HK-2 (cell line): ENCODE data around the gene OPN1MW.
"Not testable (repeated sequence)": the region's sequence is repeated elsewhere in the genome, so short reads cannot be mapped to it uniquely, and the experiment has no call there.

Source experiments
- DNase-seq: peaks from one replicate; pipeline ENCODE4 v3.0.0-alpha.2; 2018; ENCODE audit not compliant: unreplicated experiment

The OPN1MW gene

DNA sequence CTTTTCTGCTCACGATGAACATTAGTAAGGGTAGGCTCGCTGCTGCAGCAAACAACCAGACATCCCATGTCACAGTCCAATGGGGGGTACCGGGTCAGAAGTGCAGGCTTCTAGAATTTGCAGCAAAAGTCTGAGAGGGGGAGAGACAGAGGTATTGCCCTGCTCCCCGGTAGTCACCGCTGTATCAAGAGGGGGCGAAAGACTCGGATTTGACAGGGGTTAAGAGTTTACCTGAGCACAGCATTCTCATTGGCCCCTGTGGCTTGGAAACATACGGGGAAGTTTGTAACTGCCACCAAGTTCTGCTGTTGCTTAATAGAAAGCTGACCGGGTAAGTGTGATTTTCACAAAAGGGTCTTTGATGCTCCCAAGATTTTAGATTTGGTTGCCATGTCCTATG, 28.7 kb downstream of the OPN1MW start:
- DNase-seq, result not testable (repeated sequence)

- DNase-seq, result not testable (repeated sequence)
These were observed 29.1 kb downstream of the OPN1MW start for GRCh38 chrX:154211499-154211898.

GRCh38 chrX:154219456-154219855, 37.1 kb downstream of the OPN1MW start, which contains the start of gene OPN1MW2:
TSS of gene OPN1MW2 (plus strand) at chrX:154219756. CDS start at chrX:154219816, 60 bp downstream.
- DNase-seq, result not testable (repeated sequence)

- DNase-seq, result not testable (repeated sequence)
These were observed 42.9 kb downstream of the OPN1MW start for GRCh38 chrX:154225292-154225691.

- not testable (repeated sequence) for DNase-seq
These were observed 44.3 kb downstream of the OPN1MW start for GRCh38 chrX:154226706-154227105.

- DNase-seq, result not testable (repeated sequence)
These were observed 49.0 kb downstream of the OPN1MW start for GRCh38 chrX:154231443-154231842.

DNA sequence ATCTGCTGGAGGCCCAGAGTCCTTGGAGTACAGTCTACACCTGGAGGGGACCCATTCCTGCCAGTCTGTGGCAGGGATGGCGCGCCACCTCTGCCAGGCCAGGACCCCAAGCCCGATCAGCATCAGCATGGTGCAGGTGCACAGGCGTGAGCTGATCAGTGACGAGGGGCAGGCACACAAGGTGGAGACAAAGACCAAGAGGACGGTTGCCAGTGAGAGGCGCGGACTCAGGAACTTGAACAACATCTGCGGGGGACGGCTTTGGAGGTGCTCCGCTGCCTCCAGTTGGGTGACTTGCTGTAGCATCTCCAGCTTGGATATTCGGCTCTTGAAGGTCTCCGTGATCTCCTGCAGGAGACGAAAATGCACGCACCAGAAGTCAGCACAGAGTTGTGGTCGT, 51.2 kb downstream of the OPN1MW start:
- DNase-seq, result not testable (repeated sequence)

DNA sequence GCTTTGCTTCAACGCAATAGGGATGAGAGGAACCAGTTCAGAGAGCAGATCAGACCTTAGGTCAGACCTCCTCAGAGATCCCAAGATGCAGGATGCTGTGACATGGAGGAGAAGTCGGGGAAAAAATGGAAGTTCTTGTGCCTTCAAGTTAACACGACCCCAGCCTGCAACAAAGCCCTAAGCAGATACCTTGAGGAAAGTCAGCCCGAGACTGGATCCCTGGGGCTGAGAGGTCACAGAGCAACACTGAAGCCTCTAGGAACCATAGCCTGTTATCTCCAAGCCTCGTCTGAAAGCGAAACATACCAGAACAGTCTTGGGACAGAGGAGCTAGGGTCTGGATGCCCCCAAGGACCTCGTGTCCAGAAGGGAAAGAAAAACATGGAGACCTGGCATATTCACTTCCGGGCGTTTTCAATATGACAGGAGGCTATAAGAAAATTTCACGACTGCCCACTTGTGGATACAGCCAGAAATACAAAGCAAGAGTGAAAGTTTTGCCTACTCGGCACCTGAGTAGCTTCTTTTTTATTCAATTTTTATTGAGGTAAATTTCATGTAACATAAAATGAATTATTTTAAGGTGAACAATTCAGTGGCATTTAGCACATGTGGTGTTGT, 56.7 kb downstream of the OPN1MW start:
- DNase-seq, result not testable (repeated sequence)

DNA sequence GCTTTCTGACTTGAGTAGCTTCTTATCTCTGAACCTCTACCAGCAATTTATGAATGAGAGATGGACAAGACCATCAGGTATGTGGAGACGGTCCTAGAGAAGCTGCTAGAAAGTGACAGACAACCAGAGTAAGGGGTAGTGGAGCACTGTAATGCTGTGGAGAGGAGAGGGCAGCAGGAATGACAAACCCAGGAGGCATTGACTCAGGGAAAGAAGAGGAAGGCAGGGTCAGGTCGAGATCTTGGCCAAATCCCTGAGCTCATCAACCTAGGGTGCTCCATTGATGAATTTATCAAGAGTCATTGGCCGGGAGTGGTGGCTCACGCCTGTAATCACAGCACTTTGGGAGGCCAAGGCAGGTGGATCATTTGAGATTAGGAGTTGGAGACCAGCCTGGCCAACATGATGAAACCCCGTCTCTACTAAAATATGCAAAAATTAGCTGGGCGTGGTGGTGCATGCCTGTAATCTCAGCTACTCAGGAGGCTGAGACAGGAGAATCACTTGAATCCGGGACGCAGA, 57.6 kb downstream of the OPN1MW start:
- DNase-seq, result not testable (repeated sequence)
